ENCODE data around the gene IL6R.
A peak's percentile ranks its signal among the peaks of the same experiment; 100 is the strongest.

IL6R gene

DNA sequence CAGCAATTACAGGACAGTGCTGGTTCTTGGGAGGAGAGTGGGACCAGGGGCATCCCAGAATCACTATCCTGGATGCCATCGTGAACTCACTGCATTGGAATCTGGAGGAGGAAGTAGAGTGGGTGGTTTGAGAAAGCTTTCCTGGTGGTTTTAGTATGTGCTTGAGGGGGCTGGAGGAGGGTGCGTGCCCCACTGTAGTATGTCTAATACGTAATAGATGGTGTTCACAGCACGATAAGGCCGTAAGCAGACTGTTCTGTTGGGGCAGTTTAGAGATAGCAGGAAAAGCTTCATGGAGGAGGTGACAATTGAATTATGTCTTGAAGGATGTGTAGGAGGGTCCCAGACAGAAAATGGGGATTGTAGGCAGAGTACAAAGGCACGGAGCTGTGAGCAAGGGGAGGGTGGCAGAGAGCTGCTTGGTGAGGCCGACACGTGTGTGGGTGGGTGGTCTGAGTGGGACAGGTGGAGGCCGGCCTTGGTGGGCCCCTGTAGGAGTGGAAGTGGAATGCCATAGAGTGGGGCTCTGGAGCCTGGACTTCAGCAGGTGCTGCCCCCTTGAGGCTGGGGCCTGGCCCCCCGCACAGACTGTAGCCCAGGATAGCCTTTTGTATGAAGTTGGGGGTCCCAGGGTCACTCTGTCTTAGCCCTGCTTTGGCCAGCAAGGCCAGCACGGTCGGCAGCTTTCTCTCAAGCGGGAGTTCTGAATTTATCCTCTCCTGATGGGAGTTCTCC lies 37.0 kb downstream of the IL6R start:
- no peak for DNase-seq (ENCODE audit: low read depth, low spot score)
- no peak overlapping the region for H3K4me3 ChIP-seq (ENCODE audit: low read length)

DNA sequence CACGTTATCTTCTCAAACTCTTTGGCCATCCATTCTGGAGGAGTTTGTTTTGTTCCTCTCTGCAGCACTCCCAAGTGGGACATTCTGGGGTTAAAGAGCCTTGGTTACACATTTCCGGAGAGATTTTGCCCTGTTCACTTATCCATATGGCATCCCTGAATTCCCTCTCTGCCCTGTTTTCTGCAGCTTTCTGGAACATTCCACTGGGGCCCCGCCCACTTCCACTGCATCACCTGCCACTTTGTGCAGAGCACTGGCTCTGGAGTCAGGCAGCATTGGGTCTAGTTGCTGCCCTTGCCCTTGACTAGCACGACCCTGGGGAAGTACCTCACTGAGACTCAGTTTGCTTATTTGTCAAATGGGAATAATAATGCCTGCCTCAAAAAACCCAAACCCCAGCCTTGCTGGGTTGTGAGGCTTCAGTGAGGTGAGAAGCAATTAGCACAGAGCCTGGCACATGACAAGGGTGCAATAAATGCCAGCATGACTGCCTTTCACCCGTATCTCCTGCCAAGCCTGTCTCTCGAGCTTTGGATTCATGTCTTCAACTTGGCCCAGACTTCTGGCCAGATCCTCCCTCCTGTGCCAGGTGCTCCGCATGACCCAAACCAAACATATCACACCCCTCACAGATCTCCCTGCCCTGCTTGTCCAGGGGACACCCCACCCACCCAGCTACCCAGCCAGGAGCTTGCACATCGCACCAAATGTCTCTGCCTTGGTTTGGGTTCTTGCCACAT lies 38.3 kb downstream of the IL6R start:
- no peak overlapping the region for H3K4me3 ChIP-seq (ENCODE audit: low read length)
- DNase-seq (ENCODE audit: low read depth, low spot score): no peak

- no peak overlapping the region for H3K4me3 ChIP-seq (ENCODE audit: low read length)
- peak; percentile 19 for DNase-seq (ENCODE audit: low read depth, low spot score)
Observed at GRCh38 chr1:154445040-154445472, 39.9 kb downstream of the IL6R start.

DNA sequence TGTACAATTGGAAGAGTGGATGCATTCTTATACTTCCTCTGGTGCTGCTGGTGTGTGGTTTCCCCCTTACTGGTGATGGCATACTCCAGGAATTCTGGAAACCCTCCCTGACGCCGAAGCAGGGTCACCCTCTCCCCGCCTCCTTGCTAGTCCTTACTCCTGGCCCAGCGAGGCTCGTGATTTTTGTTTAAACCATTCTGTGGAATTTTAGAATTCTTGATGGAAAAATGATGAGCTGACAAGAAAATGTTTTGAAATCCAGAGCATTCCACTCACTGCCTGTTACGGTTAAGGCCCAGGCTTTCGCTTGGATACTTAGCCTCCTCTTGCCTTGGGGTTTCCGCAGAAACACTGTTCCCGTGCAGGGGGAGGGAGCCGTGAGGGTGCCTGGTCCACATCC lies 41.1 kb downstream of the IL6R start:
- no peak for DNase-seq (ENCODE audit: low read depth, low spot score)
- no peak overlapping the region for H3K4me3 ChIP-seq (ENCODE audit: low read length)

DNA sequence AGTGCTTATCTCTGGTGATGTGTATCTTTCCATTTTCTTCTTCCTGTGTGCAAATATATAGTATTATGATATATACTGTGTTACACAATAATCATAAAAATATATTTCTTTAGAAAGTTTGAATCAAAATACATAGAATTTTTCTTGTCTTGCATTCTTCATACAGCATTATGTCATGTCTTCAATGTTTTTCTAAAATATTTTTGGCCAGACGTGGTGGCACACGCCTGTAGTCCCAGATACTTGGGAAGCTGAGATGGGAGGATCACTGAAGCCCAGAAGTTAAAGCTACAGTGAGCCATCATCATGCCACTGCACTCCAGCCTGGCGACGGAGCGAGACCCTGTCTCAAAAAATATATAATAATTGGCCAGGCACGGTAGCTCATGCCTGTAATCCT lies 41.6 kb downstream of the IL6R start:
- DNase-seq (ENCODE audit: low read depth, low spot score): no peak
- H3K4me3 ChIP-seq (ENCODE audit: low read length): no peak overlapping the region

- peak; percentile 42 for DNase-seq (ENCODE audit: low read depth, low spot score)
- H3K4me3 ChIP-seq (ENCODE audit: low read length): no peak overlapping the region
Observed at GRCh38 chr1:154448331-154448811, 43.2 kb downstream of the IL6R start.

DNA sequence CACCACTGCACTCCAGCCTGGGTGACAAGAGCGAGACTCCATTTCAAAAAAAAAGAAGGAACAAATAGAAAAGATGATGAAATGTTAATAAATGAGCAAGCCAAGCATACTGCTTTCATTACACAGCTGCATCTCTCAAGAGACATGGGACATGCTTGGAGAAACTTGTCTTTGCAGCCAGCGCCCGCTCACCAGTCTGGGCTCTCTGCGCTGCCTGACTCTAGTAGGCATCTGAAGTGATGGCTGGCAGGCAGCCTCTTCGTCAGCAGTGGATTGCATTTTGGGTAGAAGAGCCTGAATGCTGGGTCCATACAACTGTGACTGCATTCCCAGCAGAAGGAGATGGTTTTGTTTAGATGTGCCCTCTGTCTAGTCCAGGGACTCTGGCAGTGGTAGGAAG lies 48.0 kb downstream of the IL6R start:
- DNase-seq (ENCODE audit: low read depth, low spot score): no peak
- H3K4me3 ChIP-seq (ENCODE audit: low read length): no peak overlapping the region

GRCh38 chr1:154453574-154454352 lies 48.6 kb downstream of the IL6R start:
- H3K4me3 ChIP-seq (ENCODE audit: low read length): no peak overlapping the region
- DNase-seq (ENCODE audit: low read depth, low spot score): no peak

DNA sequence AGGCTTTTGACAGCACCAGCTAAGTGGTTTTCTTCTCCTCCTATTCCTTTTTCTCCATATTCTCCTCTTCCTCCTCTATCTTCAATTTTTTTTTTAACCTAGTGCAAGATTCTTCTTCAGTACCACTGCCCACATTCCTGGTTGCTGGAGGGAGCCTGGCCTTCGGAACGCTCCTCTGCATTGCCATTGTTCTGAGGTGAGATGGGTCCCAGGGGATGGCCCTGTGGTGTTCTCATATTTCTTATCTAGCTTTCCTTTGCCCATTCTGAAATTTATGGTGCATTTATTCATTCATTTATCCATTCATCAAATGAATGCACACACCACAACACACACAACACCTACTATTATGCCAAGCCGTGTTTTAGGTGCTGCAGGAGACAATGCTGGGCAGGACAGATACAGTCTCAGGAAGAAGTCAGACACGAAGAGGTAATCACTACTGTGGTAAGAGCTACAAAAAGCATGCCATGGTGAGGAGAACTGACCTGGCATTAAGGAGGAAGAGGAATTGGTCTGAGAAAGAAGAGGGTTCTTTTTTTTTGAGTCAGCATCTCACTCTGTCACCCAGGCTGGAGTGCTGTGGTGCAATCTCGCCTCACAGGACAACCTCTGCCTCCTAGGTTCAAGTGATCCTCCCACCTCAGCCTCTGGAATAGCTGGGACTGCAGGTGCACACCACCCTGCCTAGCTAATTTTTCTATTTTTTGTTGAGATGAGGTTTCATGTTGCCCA lies 49.4 kb downstream of the IL6R start:
- no peak overlapping the region for H3K4me3 ChIP-seq (ENCODE audit: low read length)
- DNase-seq (ENCODE audit: low read depth, low spot score): no peak

GRCh38 chr1:154456631-154457030 lies 51.5 kb downstream of the IL6R start:
- no peak overlapping the region for H3K4me3 ChIP-seq (ENCODE audit: low read length)
- DNase-seq (ENCODE audit: low read depth, low spot score): no peak

GRCh38 chr1:154459080-154459479 lies 53.9 kb downstream of the IL6R start:
- DNase-seq (ENCODE audit: low read depth, low spot score): no peak

GRCh38 chr1:154460695-154461260 lies 55.6 kb downstream of the IL6R start:
- DNase-seq (ENCODE audit: low read depth, low spot score): no peak
- no peak overlapping the region for H3K4me3 ChIP-seq (ENCODE audit: low read length)

More at GRCh38 chr1:154459080-154459479, 53.9 kb downstream of the IL6R start:
- no peak overlapping the region for H3K4me3 ChIP-seq (ENCODE audit: low read length)

DNA sequence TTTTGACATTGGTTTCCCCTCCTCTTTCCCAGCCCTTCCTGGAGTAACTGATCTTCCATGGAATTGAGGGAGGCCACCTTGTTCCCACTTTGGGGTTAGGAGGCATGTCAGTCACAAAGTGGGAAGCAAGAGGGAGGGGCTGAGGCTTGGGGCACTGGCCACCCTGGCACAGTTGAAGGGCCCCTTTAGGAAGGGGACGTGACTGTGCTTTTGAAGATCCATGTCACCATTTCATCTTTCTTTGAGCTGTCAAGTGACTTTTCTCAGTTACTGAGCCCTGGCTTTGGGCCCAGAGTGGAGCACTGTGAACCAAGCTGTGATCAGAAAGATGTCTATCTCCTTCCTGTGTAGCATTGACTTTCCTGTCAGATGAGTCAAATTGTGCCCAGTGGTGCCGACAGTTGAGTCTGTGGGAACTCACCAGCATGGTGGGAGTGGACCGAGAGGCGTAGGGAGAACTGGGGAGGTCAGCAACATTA lies 58.4 kb downstream of the IL6R start:
- no peak overlapping the region for H3K4me3 ChIP-seq (ENCODE audit: low read length)
- peak; percentile 78 for DNase-seq (ENCODE audit: low read depth, low spot score)

DNA sequence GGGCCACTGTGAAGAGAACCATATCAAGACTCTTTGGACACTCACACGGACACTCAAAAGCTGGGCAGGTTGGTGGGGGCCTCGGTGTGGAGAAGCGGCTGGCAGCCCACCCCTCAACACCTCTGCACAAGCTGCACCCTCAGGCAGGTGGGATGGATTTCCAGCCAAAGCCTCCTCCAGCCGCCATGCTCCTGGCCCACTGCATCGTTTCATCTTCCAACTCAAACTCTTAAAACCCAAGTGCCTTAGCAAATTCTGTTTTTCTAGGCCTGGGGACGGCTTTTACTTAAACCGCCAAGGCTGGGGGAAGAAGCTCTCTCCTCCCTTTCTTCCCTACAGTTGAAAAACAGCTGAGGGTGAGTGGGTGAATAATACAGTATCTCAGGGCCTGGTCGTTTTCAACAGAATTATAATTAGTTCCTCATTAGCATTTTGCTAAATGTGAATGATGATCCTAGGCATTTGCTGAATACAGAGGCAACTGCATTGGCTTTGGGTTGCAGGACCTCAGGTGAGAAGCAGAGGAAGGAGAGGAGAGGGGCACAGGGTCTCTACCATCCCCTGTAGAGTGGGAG lies 60.6 kb downstream of the IL6R start:
- H3K4me3 ChIP-seq (ENCODE audit: low read length): no peak overlapping the region
- DNase-seq (ENCODE audit: low read depth, low spot score): no peak

DNA sequence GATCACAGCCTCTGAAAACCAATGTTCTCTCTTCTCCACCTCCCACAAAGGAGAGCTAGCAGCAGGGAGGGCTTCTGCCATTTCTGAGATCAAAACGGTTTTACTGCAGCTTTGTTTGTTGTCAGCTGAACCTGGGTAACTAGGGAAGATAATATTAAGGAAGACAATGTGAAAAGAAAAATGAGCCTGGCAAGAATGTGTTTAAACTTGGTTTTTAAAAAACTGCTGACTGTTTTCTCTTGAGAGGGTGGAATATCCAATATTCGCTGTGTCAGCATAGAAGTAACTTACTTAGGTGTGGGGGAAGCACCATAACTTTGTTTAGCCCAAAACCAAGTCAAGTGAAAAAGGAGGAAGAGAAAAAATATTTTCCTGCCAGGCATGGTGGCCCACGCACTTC lies 61.1 kb downstream of the IL6R start:
- no peak for DNase-seq (ENCODE audit: low read depth, low spot score)

DNA sequence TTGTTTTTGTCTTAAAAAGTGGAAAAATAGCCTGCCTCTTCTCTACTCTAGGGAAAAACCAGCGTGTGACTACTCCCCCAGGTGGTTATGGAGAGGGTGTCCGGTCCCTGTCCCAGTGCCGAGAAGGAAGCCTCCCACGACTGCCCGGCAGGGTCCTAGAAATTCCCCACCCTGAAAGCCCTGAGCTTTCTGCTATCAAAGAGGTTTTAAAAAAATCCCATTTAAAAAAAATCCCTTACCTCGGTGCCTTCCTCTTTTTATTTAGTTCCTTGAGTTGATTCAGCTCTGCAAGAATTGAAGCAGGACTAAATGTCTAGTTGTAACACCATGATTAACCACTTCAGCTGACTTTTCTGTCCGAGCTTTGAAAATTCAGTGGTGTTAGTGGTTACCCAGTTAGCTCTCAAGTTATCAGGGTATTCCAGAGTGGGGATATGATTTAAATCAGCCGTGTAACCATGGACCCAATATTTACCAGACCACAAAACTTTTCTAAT lies 61.8 kb downstream of the IL6R start:
- no peak overlapping the region for H3K4me3 ChIP-seq (ENCODE audit: low read length)
- DNase-seq (ENCODE audit: low read depth, low spot score): no peak

More for the DNA sequence above, 61.1 kb downstream of the IL6R start:
- H3K4me3 ChIP-seq (ENCODE audit: low read length): no peak overlapping the region

DNA sequence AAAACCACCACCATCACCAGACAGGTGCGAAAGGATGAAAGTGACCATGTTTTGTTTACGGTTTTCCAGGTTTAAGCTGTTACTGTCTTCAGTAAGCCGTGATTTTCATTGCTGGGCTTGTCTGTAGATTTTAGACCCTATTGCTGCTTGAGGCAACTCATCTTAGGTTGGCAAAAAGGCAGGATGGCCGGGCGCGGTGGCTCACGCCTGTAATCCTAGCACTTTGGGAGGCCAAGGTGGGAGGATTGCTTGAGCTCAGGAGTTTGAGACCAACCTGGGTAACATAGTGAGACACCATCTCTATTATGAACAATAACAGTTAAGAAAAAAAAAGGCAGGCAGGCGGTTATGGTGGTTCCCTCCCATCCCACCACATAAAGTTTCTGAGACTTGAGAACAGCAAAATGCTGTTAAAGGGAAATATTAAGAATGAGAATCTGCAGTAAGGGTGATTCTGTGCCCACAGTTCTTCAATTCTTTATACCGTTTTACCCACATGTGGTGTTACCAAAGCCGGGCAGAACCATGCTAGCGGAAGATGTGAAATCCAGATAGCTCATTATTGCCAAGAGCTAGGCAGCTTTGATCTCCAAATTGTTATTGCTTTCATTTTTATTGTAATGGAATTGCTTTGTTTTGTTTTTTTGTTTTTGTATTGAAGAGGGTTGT lies 62.4 kb downstream of the IL6R start:
- peak; percentile 78 for DNase-seq (ENCODE audit: low read depth, low spot score)
- H3K4me3 ChIP-seq (ENCODE audit: low read length): no peak overlapping the region
